ENCODE data around the gene PTAFR.

Gene PTAFR

DNA sequence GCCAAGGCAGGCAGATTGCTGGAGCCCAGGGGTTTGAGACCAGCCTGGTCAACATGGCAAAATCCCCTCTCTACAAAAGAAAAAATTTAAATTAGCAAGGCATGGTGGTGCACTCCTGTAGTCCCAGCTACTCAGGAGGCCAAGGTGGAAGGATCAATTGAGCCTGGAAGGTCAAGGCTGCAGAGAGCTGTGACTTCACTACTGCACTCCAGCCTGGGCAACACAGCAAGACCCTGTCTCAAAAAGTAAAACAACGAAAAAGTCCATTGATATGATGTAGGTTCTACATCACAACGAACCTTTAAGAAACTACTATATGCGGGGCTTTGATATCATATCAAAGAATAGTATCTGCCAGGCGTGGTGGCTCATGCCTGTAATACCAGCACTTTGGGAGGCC, 20.9 kb downstream of the PTAFR start:
- TF ChIP-seq, protein P1, sequence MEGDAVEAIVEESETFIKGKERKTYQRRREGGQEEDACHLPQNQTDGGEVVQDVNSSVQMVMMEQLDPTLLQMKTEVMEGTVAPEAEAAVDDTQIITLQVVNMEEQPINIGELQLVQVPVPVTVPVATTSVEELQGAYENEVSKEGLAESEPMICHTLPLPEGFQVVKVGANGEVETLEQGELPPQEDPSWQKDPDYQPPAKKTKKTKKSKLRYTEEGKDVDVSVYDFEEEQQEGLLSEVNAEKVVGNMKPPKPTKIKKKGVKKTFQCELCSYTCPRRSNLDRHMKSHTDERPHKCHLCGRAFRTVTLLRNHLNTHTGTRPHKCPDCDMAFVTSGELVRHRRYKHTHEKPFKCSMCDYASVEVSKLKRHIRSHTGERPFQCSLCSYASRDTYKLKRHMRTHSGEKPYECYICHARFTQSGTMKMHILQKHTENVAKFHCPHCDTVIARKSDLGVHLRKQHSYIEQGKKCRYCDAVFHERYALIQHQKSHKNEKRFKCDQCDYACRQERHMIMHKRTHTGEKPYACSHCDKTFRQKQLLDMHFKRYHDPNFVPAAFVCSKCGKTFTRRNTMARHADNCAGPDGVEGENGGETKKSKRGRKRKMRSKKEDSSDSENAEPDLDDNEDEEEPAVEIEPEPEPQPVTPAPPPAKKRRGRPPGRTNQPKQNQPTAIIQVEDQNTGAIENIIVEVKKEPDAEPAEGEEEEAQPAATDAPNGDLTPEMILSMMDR (IDR thresholded peaks at IDR 0.05), result no peak

GRCh38 chr1:28154078-28154594, 22.4 kb downstream of the PTAFR start:
- no peak for DNase-seq
- Histone ChIP-seq H3K9me3 (no peaks in the 10 kb centered on the region), H3K4me1 (no peaks in the 10 kb centered on the region), H3K4me3 (no peak overlapping the region), H3K27ac (no peak overlapping the region), H3K36me3 (peaks cover 0 to 3% (median 0%) of the 10 kb centered on the region in 3 donors), H3K27me3 (no peaks in the 10 kb centered on the region)
- TF ChIP-seq, protein P1 (IDR thresholded peaks at IDR 0.05), result no peak
- intact Hi-C loops (cut with DNase I; ENCODE audit: low total_unique reads), result no loop called here

More for the DNA sequence above, 20.9 kb downstream of the PTAFR start:
- Histone ChIP-seq H3K9me3 (no peaks in the 10 kb centered on the region), H3K27ac (no peak overlapping the region), H3K4me3 (no peak overlapping the region), H3K27me3 (no peaks in the 10 kb centered on the region), H3K4me1 (no peaks in the 10 kb centered on the region), H3K36me3 (no peaks in the 10 kb centered on the region)
- intact Hi-C loops (cut with DNase I; ENCODE audit: low total_unique reads), result no loop called here
- DNase-seq, result no peak

DNA sequence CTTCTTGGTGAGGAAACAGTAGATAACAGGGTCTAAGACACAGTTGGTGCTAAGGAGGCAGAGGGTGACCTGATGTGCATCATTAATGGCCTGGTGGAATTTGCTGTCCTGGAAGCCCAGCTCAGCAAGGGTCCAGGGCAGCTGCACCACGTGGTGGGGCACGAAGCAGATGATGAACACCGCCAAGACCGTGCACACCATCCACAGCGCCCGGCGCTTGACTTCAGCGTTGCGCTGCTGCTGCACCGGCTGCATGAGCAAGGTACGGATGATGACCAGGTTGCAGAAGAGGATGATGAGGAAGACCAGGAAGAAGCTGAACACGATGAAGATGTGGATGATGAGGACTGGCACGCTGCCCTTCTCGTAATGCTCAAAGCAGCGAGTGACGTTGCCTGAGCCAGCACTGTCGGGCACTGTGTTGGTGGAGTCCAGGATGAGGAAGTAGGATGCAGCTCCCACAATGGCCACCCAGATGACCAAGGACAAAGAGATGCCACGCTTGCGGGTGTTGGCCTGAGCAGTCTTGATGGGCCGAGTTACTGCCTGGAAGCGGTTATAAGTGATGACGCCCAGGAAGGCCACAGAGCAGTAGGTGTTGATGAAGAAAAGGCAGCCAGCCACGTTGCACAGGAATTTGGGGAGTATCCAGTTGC, 26.2 kb downstream of the PTAFR start:
- Histone ChIP-seq H3K4me3 (no peak overlapping the region), H3K27me3 (peaks cover 0 to 10% of the 10 kb centered on the region in 2 donors), H3K4me1 (no peaks in the 10 kb centered on the region), H3K36me3 (peaks cover 0 to 3% (median 0%) of the 10 kb centered on the region in 3 donors), H3K27ac (no peak overlapping the region), H3K9me3 (no peaks in the 10 kb centered on the region)
- DNase-seq, result no peak
- TF ChIP-seq, protein P1 (IDR thresholded peaks at IDR 0.05), result no peak
- intact Hi-C loops (cut with DNase I; ENCODE audit: low total_unique reads), result no loop called here

DNA sequence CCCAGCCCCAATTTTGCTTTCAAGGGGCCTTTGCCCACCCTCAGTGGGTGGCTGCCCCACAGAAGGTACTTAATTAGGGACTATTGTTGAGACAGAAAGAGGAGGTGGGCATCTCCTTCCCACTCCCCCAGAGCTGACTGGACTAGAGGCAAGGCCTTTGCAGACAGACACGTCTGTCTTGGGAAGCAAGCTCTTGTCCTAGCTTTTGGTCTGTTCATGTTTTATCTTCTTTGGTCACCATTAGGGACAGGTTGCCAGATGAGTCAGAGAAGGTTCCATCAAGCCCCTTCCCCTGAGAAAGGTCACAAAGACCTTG, 27.7 kb downstream of the PTAFR start:
- TF ChIP-seq, protein P1 (IDR thresholded peaks at IDR 0.05), result no peak
- H3K4me3 ChIP-seq, result no peak overlapping the region
- no peaks in the 10 kb centered on the region for H3K4me1 ChIP-seq
- no peak for DNase-seq
- peaks cover 0 to 3% (median 0%) of the 10 kb centered on the region in 3 donors for H3K36me3 ChIP-seq
- H3K27ac ChIP-seq, result no peak overlapping the region
- intact Hi-C loops (cut with DNase I; ENCODE audit: low total_unique reads), result no loop called here
- H3K9me3 ChIP-seq, result no peaks in the 10 kb centered on the region
- H3K27me3 ChIP-seq, result peaks cover 0 to 15% of the 10 kb centered on the region in 2 donors

GRCh38 chr1:28147264-28148094, 29.0 kb downstream of the PTAFR start:
- H3K27ac ChIP-seq, result no peak overlapping the region
- H3K27me3 ChIP-seq, result peaks cover 0 to 15% of the 10 kb centered on the region in 2 donors
- intact Hi-C loops (cut with DNase I; ENCODE audit: low total_unique reads), result no loop called here
- H3K4me1 ChIP-seq, result no peaks in the 10 kb centered on the region
- no peak for DNase-seq
- no peak overlapping the region for H3K4me3 ChIP-seq
- H3K36me3 ChIP-seq, result peaks cover 0 to 3% (median 0%) of the 10 kb centered on the region in 3 donors
- TF ChIP-seq, protein P1 (IDR thresholded peaks at IDR 0.05), result no peak
- no peaks in the 10 kb centered on the region for H3K9me3 ChIP-seq
